Measurements from ENCODE around the gene GLI3. TPM values are rescaled to one million over a fixed set of nuclear protein-coding genes. Genes with fewer than 3 reads are reported as not detected.

The GLI3 gene
- total and polyA plus RNA-seq, 2 donors (not counting 1 experiment from before 2014, with no cell fraction given): 6.4 to 6.5 TPM

DNA sequence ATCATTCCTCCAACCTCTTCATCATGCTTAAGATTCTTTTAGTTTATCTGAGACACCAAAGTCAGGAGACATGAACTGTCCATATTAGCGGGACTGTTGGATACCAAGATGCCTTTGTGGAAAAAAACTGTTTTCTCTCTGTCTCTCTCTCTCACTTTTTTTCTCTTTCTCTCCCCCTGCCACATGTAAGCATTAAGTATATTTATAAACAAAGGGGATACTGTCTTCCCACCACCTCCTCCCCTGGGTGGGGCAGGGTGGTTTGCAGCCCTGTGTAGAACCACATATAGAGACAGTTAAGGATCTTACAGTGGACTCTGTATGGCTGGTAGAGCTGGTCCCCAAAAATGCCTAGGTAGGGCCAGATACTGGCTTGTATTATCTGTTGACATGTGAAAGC lies 101.3 kb downstream of the GLI3 start:
- no peak for TF ChIP-seq EZH2 (IDR thresholded peaks at IDR 0.05; ENCODE audit: low read length, missing control alignments)
- TF ChIP-seq, protein P1, sequence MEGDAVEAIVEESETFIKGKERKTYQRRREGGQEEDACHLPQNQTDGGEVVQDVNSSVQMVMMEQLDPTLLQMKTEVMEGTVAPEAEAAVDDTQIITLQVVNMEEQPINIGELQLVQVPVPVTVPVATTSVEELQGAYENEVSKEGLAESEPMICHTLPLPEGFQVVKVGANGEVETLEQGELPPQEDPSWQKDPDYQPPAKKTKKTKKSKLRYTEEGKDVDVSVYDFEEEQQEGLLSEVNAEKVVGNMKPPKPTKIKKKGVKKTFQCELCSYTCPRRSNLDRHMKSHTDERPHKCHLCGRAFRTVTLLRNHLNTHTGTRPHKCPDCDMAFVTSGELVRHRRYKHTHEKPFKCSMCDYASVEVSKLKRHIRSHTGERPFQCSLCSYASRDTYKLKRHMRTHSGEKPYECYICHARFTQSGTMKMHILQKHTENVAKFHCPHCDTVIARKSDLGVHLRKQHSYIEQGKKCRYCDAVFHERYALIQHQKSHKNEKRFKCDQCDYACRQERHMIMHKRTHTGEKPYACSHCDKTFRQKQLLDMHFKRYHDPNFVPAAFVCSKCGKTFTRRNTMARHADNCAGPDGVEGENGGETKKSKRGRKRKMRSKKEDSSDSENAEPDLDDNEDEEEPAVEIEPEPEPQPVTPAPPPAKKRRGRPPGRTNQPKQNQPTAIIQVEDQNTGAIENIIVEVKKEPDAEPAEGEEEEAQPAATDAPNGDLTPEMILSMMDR (conservative IDR thresholded peaks at IDR 0.05 in 1 of 2, IDR thresholded peaks at IDR 0.05 in 1 of 2; ENCODE audit: low read depth in 1 of 2, low read length in 2 of 2): no peak
- H3K4me1 ChIP-seq (ENCODE audit: control insufficient read depth, extremely low read depth, insufficient read depth, low read length): no peaks in the 10 kb centered on the region
- no peak for DNase-seq (ENCODE audit: low read depth in 2 of 2)
- H3K9ac ChIP-seq (ENCODE audit: insufficient read depth, low read length): no peak overlapping the region
- no peak overlapping the region for H2AFZ ChIP-seq (ENCODE audit: low read length)
- no peaks in the 10 kb centered on the region for H4K20me1 ChIP-seq (ENCODE audit: control insufficient read depth, extremely low read depth, insufficient read depth, low read length)
- H3K9me3 ChIP-seq (ENCODE audit: control insufficient read depth, insufficient read depth, low read depth, low read length): no peaks in the 10 kb centered on the region
- no peaks in the 10 kb centered on the region for H3K27me3 ChIP-seq (ENCODE audit: control insufficient read depth, insufficient read depth, low read length)
- H3K27ac ChIP-seq (ENCODE audit: insufficient read depth, low read length): no peak overlapping the region
- H3K4me3 ChIP-seq (replicated peaks in 1 of 4; ENCODE audit: control extremely low read depth in 1 of 4, insufficient read depth in 1 of 4, low read depth in 3 of 4, low read length in 4 of 4): no peak overlapping the region
- no peaks in the 10 kb centered on the region for H3K79me2 ChIP-seq (ENCODE audit: control insufficient read depth, insufficient read depth, low read length)
- no peaks in the 10 kb centered on the region for H3K36me3 ChIP-seq (ENCODE audit: control insufficient read depth, insufficient read depth, low read length)
- H3K4me2 ChIP-seq (ENCODE audit: extremely low read depth, insufficient read depth, low read length): no peak overlapping the region

DNA sequence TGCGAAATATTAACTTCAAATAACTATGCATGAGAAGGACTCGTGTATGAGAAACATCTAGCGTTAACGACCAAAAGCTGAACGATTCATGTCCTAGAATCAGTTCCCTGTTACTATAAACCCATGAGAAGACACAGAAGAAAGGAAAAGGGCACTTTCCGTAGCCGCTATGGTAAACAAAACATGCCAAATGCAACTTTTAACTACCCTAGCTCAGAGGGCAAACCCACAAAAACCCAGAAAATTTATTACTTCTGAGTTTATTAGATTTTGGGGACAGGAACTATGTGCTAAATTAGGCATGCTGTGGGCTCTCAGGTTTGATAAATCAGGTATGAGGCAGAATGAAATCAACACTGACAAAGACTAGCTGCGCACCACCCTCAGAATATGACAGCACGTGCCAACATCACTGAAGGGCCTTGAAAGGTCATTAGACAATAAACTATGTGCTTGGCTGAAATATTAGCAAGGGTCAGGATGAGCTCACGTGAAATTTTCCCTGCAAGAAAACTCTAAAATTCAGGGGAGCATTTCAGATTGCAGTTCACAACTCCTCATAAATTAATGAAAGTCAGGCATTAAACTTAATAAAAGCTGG lies 102.6 kb downstream of the GLI3 start:
- Histone ChIP-seq H3K4me2 (ENCODE audit: extremely low read depth, insufficient read depth, low read length) (no peak overlapping the region), H3K27me3 (ENCODE audit: control insufficient read depth, insufficient read depth, low read length) (no peaks in the 10 kb centered on the region), H2AFZ (ENCODE audit: low read length) (no peak overlapping the region), H4K20me1 (ENCODE audit: control insufficient read depth, extremely low read depth, insufficient read depth, low read length) (no peaks in the 10 kb centered on the region), H3K4me3 (replicated peaks in 1 of 4; ENCODE audit: control extremely low read depth in 1 of 4, insufficient read depth in 1 of 4, low read depth in 3 of 4, low read length in 4 of 4) (no peak overlapping the region), H3K79me2 (ENCODE audit: control insufficient read depth, insufficient read depth, low read length) (no peaks in the 10 kb centered on the region), H3K9ac (ENCODE audit: insufficient read depth, low read length) (no peak overlapping the region), H3K4me1 (ENCODE audit: control insufficient read depth, extremely low read depth, insufficient read depth, low read length) (no peaks in the 10 kb centered on the region), H3K9me3 (ENCODE audit: control insufficient read depth, insufficient read depth, low read depth, low read length) (no peaks in the 10 kb centered on the region), H3K36me3 (ENCODE audit: control insufficient read depth, insufficient read depth, low read length) (no peaks in the 10 kb centered on the region), H3K27ac (ENCODE audit: insufficient read depth, low read length) (no peak overlapping the region)
- TF ChIP-seq, protein P1 (conservative IDR thresholded peaks at IDR 0.05 in 1 of 2, IDR thresholded peaks at IDR 0.05 in 1 of 2; ENCODE audit: low read depth in 1 of 2, low read length in 2 of 2): no peak
- TF ChIP-seq EZH2 (IDR thresholded peaks at IDR 0.05; ENCODE audit: low read length, missing control alignments): no peak
- no peak for DNase-seq (ENCODE audit: low read depth in 2 of 2)

DNA sequence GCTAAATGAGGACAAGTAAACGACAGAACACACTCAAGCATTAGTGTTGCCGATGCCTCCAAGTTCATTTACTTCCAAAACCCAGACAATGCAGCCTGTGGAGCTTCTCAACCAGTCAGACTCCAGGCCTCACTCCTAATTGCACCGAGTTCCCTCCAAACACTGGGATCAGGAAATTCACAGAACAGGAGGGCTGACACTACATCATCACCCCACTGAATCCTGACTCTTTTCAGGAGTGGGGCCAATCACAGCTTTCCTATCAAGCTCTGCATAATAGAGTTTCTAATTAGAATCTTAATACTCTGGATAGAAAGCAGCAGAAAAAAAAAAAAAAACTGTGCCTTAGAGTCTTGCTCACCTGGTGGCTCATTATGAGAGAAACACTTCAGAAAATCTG lies 103.7 kb downstream of the GLI3 start:
- no peak for TF ChIP-seq EZH2 (IDR thresholded peaks at IDR 0.05; ENCODE audit: low read length, missing control alignments)
- TF ChIP-seq, protein P1 (conservative IDR thresholded peaks at IDR 0.05 in 1 of 2, IDR thresholded peaks at IDR 0.05 in 1 of 2; ENCODE audit: low read depth in 1 of 2, low read length in 2 of 2): no peak

More for the DNA sequence above, 103.7 kb downstream of the GLI3 start:
- H3K9ac ChIP-seq (ENCODE audit: insufficient read depth, low read length): no peak overlapping the region
- no peaks in the 10 kb centered on the region for H3K9me3 ChIP-seq (ENCODE audit: control insufficient read depth, insufficient read depth, low read depth, low read length)
- H4K20me1 ChIP-seq (ENCODE audit: control insufficient read depth, extremely low read depth, insufficient read depth, low read length): no peaks in the 10 kb centered on the region
- DNase-seq (ENCODE audit: low read depth in 2 of 2): no peak
- no peaks in the 10 kb centered on the region for H3K27me3 ChIP-seq (ENCODE audit: control insufficient read depth, insufficient read depth, low read length)
- no peak overlapping the region for H3K4me3 ChIP-seq (replicated peaks in 1 of 4; ENCODE audit: control extremely low read depth in 1 of 4, insufficient read depth in 1 of 4, low read depth in 3 of 4, low read length in 4 of 4)
- no peaks in the 10 kb centered on the region for H3K79me2 ChIP-seq (ENCODE audit: control insufficient read depth, insufficient read depth, low read length)
- H2AFZ ChIP-seq (ENCODE audit: low read length): no peak overlapping the region
- H3K27ac ChIP-seq (ENCODE audit: insufficient read depth, low read length): no peak overlapping the region
- no peak overlapping the region for H3K4me2 ChIP-seq (ENCODE audit: extremely low read depth, insufficient read depth, low read length)
- H3K36me3 ChIP-seq (ENCODE audit: control insufficient read depth, insufficient read depth, low read length): no peaks in the 10 kb centered on the region
- no peaks in the 10 kb centered on the region for H3K4me1 ChIP-seq (ENCODE audit: control insufficient read depth, extremely low read depth, insufficient read depth, low read length)

Data from fibroblast of lung (primary cell).